ENCODE measurements around the gene SYNJ1. TPM values are rescaled to one million over a fixed set of nuclear protein-coding genes. Genes with fewer than 3 reads are reported as not detected.

SYNJ1 gene
- total and polyA plus RNA-seq, 9 of the 15 experiments (the other 6 are each of a cell fraction or from before 2014, with no cell fraction given) = 2.4 to 10.6 (median 5.6) TPM

GRCh38 chr21:32626621-32627196 is 101.1 kb downstream of the SYNJ1 start:
- H3K79me2 ChIP-seq (ENCODE audit: control insufficient read depth, insufficient read depth, low read length) = no peaks in the 10 kb centered on the region
- no peaks in the 10 kb centered on the region for H4K20me1 ChIP-seq (replicated peaks; ENCODE audit: control insufficient read depth, insufficient read depth, low read length)
- ATAC-seq = no peak
- peaks cover 2% of the 10 kb centered on the region in 2 experiments; a peak in 1 of 5 replicates for H3K4me1 ChIP-seq (replicated peaks in 1 of 2; ENCODE audit: control insufficient read depth in 2 of 2, insufficient read depth in 2 of 2, low read length in 2 of 2)
- POLR2A ChIA-PET = interaction anchor here (2.3 kb wide), 1 partner anchor 14 kb away, joined by 7 read pairs; the partner anchor contains the start of gene CFAP298
- WGBS (ENCODE audit: insufficient coverage, low coverage, missing lambda C conversion rate) = 53% methylated on average over 3 of the region's 3 CpGs
- intact Hi-C loops (cut with micrococcal nuclease) (no loop called here), in situ Hi-C loops (cut with MboI) (no loop called here)
- no TSS peak for BruUV-seq (replicated peaks)
- H3K9ac ChIP-seq (ENCODE audit: insufficient read depth in 1 of 2, low read depth in 2 of 2, low read length in 2 of 2) = no peak overlapping the region
- no peak for FAIRE-seq
- H3K9me1 ChIP-seq (ENCODE audit: control insufficient read depth, insufficient read depth, low read length) = no peaks in the 10 kb centered on the region
- no peak overlapping the region for H3K4me2 ChIP-seq (ENCODE audit: insufficient read depth, low read length)
- H3K4me3 ChIP-seq = no peak overlapping the region
- TF ChIP-seq BMI1 (IDR thresholded peaks at IDR 0.05; ENCODE audit: low read length) (no peak), SMAD3 (CRISPR knock-in tag; conservative IDR thresholded peaks at IDR 0.05) (no peak), GTF2F1 (IDR thresholded peaks at IDR 0.05; ENCODE audit: low read depth, low read length) (no peak), RBM25 (IDR thresholded peaks at IDR 0.05; ENCODE audit: low read depth, low read length, severe bottlenecking) (peak; percentile 9), PHB2 (IDR thresholded peaks at IDR 0.05; ENCODE audit: low read depth) (no peak), CSDE1 (IDR thresholded peaks at IDR 0.05) (no peak), ZNF384 (IDR thresholded peaks at IDR 0.05; ENCODE audit: low read depth, low read length) (no peak), SFPQ (IDR thresholded peaks at IDR 0.05; ENCODE audit: low read depth, low read length) (no peak), POU5F1 (IDR thresholded peaks at IDR 0.05; ENCODE audit: borderline replicate concordance, low read depth, low read length, partially characterized antibody) (no peak), E2F3 (CRISPR knock-in tag; IDR thresholded peaks at IDR 0.05) (no peak), ZNF146 (CRISPR knock-in tag; IDR thresholded peaks at IDR 0.05; ENCODE audit: unreplicated experiment) (peak; percentile 67), NONO (IDR thresholded peaks at IDR 0.05; ENCODE audit: low read depth in 2 of 2, low read length in 1 of 2) (no peak), ZSCAN29 (IDR thresholded peaks at IDR 0.05) (no peak), CHD2 (IDR thresholded peaks at IDR 0.05; ENCODE audit: low read depth, low read length) (no peak), FUS (optimal IDR thresholded peaks at IDR 0.05; ENCODE audit: low read depth, low read length) (no peak), ASH1L (IDR thresholded peaks at IDR 0.05; ENCODE audit: borderline replicate concordance, low read depth, partially characterized antibody) (no peak), KDM1A (IDR thresholded peaks at IDR 0.05) (peak in 1 of 2 experiments; percentile 7; a peak in 1 of 4 replicates), CBX1 (IDR thresholded peaks at IDR 0.05; ENCODE audit: low read depth) (no peak), ZNF75A (CRISPR knock-in tag; IDR thresholded peaks at IDR 0.05) (no peak)
- CTCF ChIA-PET (ENCODE audit: low intra/inter-chr PET ratio) = no interaction called here
- no peaks in the 10 kb centered on the region for H3K9me3 ChIP-seq (replicated peaks; ENCODE audit: control insufficient read depth, insufficient read depth, low read depth, low read length)
- H3K27me3 ChIP-seq (ENCODE audit: control insufficient read depth in 2 of 2, insufficient read depth in 2 of 2, low read length in 2 of 2) = no peaks in the 10 kb centered on the region
- H3K36me3 ChIP-seq (ENCODE audit: control insufficient read depth, insufficient read depth, low read length) = peaks cover 19% of the 10 kb centered on the region; the same call in 2 of the 3 replicates
- no peak overlapping the region for H2AFZ ChIP-seq (ENCODE audit: low read depth, low read length)
- DNase-seq (ENCODE audit: extremely low read depth in 1 of 4, low spot score in 3 of 4) = no peak
- no peak overlapping the region for H3K27ac ChIP-seq (ENCODE audit: extremely low read depth, low read depth, low read length)

All from K562 (cell line).